GM15510 (cell line): ENCODE data around the gene LRP1-AS.

Source experiments
- POLR2A ChIP-seq: IDR thresholded peaks from 3 replicates; pipeline ENCODE4 v1.6.1; 2011; ENCODE audit warnings: borderline replicate concordance; ENCODE audit not compliant: insufficient read length; ENCODE audit errors: extremely low read depth

LRP1-AS gene

DNA sequence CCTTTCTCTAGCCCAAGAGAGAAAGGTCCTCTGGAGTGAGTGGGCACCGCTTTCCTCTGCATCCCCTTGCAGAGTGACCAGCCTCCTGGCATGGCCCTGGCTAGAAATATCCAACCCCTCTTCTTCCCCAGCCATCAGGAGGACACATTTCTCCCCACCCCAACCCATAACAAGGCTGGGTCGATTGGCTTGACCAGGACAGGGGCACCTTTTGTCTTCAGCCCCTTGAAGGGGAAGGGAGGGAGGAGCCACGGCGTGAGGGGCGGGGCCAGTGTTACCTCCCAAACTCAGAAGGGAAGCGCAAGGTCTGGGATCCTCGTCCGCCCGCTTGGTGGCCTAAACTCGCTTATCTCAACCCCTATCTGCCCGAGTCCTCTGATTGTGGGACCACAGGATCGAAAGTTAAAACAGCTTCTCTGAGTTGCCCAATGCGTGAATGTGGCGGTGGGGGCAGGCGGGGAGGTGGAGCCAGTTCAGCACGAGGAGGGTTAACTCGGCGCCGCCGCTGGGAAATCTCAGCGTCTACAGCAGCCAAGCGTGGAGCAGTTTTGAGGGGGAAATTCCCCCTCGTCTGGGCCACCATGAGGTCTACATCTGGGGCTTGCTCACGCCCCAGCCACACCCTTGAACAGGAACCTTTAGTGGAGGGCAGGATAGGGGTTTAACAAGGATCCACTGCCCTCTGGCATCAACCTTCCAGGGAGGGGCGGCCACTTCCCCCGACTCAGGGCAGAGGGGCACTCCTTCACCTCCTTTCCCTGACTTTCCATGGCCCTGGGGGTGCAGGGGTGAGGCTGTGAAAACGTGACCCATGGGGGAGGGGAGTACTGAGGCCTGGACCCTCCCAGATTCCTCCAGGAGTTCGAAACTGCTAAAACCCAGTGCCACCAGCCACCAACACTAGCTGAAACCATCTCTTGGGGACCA, 37.1 kb downstream of the LRP1-AS start:
- TF ChIP-seq POLR2A, result peak; percentile 31

DNA sequence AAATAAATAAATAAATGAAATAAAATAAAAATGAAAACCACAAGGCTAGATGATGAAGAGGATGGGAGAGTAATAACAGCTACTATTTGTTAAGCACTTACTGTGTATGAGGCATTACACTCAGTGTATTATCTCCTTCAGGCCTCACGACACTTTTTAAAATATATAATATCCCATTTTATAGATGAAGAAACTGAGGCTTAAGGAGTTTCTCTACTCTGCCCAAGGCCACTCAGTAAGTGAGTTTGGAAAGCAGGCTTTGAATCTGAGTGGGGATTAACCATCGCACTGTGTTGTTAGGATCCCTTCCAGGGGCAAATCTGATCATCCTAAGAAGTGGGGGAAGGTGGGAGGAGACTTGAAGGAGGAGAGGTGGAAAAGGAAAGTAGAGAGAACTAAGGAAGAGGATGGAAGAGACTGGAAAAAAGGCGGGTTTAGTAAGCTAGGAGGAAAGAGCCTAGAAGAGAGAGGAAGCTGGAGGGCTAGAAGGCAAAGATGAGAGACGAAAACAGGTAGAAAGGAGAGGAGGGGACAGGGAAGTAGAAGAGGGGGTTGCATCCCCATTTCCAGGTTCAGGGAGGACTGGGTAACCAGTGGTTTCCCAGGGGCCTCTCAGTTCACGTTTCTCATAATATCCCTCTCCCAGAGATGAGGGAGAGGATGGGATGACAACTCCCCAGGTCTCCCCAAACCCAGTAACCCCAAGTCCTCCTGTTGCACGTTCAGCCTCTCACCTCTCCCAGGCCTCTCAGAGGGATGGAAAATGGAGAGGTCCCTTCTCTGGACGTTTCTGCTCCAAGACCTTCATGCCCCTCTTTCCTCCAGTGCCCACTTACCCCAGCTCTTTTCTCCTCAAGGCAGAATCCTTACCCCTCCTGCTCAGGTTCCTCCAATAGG, 38.0 kb downstream of the LRP1-AS start:
- TF ChIP-seq POLR2A, result no peak

DNA sequence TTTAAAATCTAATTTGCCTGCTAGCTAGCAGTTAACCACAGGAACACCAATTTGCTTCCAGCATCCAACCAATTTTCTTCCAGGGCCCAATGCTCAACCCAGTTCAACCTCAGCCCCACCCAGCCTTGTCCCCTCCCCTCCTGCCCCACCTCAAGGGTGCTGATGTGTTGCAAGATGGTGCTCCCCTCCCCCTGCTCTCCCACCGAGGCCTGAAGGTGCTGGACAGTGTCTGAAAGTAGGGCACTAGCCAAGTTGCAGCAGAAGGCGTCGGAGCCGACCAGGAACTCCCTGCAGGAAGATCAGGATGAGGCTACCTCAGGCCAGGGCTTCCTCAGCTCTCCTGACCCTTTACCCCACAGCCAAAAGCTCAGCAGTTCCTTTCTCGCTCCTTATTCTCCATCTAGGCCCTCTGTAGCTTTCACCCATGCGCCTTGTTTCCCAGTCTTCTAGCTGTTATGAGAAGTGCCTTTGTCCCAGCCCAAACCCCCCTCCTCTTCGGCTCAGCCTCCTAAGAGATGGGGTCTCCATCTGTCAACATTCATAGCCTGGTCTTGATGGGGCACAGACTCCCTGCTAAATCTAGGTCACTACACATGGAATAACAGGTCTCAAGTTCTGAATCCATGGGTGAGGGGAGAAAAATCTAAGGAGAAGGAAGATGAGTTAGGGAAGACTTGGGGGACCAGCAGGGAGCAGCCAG, 39.8 kb downstream of the LRP1-AS start:
- no peak for TF ChIP-seq POLR2A

DNA sequence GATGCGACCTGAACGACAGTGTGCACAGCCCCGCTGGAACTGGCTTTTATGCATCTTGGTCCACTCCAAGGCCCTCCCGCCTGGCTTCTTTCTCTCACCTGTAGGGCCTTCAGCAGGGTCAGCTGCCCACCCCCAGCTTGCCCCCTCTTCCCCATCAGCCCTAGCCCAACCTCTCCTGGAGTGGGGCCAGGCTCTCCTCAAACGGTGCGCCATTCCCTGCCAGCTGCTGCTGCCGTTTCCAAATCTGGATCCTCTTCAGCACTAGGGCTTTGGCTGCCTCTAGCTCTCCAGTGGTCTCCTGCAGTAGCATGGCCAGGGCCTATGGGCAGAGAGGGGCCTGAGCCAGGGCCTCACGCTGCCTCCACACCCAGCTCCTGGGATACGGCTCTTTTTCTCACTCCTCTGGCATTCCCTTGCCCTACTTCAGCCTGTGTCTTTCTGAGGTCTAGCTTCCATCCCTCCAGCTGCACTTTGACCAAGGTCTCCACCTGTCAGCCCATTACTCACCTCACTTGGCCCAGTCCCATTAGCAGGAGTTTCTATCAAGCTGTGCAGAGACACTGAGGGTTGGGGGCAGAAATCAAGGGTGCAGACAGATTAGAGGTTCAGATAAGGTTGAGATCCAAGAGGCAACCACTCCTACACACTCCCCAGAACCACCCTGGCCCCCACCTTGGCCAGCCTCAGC, 41.3 kb downstream of the LRP1-AS start:
- no peak for TF ChIP-seq POLR2A

DNA sequence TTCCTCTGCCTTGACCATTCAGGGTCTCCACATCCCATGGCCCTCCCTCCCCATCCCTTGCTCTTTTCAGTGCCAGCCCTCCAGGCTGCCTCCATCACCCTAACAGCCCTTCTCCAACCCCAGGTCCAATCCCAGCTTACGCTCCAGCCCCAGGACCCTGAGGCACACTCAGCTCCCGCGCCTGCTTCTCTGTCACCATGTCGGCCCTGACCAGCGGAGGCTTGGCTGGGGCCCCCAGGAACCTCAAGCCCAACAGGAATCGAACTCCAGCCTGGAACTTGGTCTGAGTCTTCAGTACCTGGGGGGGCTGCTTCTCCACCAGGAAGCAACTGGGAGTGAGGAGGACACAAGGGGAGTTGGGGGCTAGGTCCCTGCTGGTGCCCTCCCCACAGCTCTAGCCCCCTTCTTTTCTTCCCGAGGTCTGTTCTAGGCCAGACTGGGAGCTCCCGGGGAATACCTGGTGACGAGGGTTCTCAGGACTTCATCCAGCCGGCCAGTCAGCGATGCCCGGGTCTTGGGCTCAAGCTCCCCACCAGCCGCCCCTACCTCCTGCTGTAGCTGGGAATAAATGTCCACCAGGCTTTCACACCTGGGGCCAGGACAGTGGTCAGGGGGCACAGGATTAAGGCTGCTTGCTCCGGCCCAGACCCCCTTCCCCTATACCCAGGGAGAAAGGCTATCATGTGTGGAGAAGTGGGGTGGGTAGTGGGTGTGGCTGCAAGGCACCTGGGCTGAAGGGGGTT, 42.2 kb downstream of the LRP1-AS start:
- TF ChIP-seq POLR2A, result no peak

DNA sequence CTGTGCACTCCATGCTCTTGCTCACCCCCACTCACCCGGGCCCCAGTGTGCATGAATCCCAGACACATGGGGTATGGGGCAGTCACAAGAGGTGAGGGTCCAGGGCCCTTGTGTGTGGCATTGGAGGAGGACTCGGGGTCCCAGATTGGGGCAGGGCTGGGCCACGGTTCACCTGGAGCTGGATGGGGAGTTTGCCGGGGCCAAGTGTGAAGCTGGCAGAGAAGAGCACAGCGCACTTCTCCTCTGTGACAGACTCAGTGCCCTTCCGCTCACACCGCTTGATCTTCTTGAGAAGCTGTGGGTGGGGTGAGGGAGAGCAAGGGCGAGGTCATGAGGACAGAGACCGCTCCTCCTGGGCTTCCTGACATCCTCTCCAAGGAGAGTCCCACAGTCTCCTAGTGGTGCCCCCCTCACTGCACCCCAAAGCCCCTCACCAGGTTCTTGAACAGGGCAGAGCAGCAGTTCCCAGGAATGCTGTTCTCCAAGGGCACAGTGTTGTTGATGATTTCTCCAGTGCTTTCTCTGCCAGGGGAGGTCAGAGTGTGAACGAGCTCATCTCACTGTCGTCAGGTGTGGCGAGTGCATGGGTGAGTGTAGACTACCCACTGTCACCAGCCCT, 43.0 kb downstream of the LRP1-AS start:
- no peak for TF ChIP-seq POLR2A

DNA sequence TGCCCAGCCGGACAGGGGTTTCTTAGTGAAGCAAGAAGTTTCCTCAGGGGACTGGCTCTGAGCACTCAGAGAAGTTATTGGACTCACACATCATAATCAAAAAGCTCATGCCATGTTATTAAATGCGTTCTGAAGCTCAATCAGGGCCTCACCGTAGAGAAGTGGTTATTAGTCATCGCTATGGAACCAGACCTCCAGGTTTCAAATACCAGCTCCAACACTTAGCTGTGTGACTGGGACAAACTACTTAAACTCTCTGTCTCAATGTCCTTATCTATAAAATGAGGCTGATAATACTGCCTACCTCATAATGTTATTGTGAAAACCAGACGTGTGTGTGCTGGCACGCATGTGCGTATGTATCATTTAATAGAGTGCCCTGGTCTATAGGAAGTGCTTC, 43.6 kb downstream of the LRP1-AS start:
- no peak for TF ChIP-seq POLR2A

DNA sequence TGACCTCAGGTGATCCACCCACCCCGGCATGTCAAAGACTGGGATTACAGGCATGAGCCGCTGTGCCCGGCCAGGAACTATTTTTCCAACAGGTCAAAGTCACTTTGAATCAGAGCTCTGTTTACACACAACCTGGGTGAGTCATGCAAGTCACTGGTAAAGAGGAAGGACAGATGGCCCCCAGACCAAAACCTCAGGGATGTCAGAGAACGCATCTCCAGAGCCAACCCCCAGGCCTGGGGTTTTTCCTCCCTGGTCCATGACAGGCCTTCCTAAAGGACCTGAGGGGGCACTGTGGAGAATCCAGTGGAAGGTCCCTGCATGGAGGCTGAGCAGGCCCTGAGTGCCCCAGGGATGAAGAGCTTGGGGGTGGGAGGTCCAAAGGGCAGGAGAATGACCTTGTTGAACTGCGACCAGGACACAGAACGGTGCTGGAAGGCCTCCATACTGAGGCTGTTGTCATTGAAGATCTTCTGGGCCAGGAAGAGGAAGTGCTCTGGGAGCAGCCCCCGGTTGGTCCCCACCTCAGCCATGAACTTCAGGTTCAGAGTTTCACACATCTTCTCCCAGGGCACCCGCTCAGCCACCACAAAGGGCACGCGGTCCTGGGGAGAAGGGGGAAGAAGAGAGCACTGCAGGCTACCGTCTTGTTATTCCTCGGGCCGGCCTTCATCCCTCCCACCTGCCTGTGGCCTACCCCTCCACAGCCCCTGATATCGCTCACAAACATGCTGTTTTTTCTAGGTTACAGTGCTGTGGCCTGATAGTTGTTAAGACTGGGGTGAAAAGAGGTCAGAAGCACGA, 45.3 kb downstream of the LRP1-AS start:
- no peak for TF ChIP-seq POLR2A

DNA sequence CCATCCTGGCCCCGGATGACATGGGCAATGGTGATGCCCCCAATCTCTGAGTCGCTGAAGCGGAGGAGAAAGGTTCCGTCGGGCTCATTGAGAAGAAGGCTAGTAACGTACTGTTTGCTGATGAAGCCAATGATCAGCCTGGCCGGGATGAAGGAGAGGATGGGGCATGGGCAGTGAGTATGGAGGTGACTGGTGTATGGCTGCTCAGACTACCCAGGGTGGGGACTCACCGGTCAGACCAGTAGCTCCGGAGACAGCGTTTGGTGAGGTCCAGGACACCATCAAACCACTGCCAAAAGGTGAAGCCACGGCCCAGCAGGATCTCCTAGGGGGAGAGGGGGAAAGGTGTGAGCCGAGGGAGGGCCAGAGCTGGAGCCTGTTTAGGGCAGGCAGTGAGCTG, 47.7 kb downstream of the LRP1-AS start:
- TF ChIP-seq POLR2A, result no peak

DNA sequence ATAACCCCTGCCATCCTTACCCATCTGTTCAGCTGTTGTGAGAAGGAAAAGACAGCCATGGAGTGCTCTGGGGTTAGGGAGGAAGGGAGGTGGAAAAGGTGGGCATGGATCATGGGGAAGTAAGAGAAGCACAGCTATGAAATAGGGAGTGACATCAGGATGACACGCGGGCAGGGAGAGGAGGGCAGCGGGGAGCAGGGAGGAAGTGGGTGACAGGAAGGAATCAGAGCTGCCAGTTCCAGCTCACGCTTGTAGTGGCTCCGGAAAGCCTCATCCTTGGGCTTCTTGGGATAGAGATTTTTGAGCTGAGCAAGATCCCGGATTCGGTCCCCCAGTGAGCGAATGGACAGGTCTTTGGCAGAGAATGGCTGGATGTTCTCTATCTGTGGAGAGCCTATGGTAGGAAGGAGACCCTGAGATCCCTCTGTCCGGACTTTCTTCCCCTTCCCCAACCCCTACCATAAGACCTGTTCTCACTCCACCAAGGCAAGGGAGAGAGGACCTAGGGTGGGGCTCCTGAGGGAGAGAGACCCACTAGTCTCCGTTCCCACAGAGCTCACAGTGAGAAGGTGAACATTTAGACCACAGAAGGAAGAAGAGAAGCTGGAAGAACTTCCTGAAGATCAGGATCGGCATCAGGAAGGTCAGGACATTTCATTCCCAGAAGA, 48.2 kb downstream of the LRP1-AS start:
- no peak for TF ChIP-seq POLR2A

DNA sequence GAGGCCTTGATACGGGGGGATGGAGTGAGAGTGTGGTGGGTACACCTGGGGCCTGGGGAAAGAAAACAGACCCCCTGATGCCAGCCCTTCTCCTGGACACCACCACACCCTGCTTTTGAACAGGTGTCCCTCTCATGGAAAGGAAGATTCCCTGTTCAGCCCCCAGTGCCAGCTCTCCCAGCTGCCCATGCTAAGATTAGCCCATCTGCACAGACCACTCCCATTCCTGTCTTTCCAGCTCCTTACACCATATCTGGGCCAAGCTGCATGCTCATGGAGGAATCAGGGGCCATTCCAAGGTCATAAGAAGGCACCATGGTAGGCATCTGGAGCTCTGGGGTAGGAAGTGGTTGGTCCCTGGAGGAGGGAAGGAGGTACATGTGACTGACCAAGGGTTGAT, 48.9 kb downstream of the LRP1-AS start:
- TF ChIP-seq POLR2A, result no peak

DNA sequence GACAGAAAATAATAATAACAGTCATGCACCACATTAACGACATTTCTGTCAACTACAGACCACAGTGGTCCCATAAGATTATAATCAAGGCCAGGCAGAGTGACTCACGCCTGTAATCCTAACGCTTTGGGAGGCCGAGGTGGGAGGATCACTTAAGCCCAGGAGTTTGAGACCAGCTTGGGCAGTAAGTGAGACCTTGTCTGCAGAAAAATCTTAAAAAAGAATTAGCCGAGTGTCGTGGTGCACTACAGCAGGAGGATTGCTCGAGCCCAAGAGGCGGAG, 49.9 kb downstream of the LRP1-AS start:
- TF ChIP-seq POLR2A, result no peak
